Adrenal gland (tissue), 12 donors: ENCODE data around the gene SPAG17. TPM values are rescaled to one million over a fixed set of nuclear protein-coding genes. Genes with fewer than 3 reads are reported as not detected.

Source experiments
- DNase-seq, 7 donors: peaks; one replicate each; pipeline ENCODE4 v3.0.0-alpha.2; 2019 to 2020
- H3K27ac ChIP-seq, 5 donors: fragments of 200-600 bp; sonication (generic) in 4 of 5; 1 replicate in 3 of 5; 2 replicates in 2 of 5; pipeline versions ENCODE4 v1.5.1 to v1.8.0; 2016 to 2020; ENCODE audit warnings: mild to moderate bottlenecking in 1 of 5
- H3K27me3 ChIP-seq: fragments of 200-600 bp; 2 replicates; pipeline ENCODE4 v1.8.0; 2021
- H3K36me3 ChIP-seq, 2 donors: fragments of 200-600 bp; replicated peaks in 1 of 2; 1 replicate in 1 of 2; 2 replicates in 1 of 2; pipeline versions ENCODE4 v1.5.1 to v1.8.0; 2018 to 2022
- H3K4me1 ChIP-seq, 2 donors: fragments of 200-600 bp; replicated peaks in 1 of 2; 1 replicate in 1 of 2; 2 replicates in 1 of 2; pipeline versions ENCODE4 v1.5.1 to v1.8.0; 2018 to 2021
- H3K4me3 ChIP-seq, 4 donors: fragments of 200-600 bp; sonication (generic) in 3 of 4; one replicate each; pipeline ENCODE4 v1.5.1; 2016 to 2018
- H3K9me3 ChIP-seq, 3 donors: fragments of 200-600 bp; sonication (generic) in 1 of 3; replicated peaks in 1 of 3; 1 replicate in 2 of 3; 2 replicates in 1 of 3; pipeline versions ENCODE4 v1.5.1 to v1.8.0; 2016 to 2021
- POLR2A ChIP-seq, 2 donors: fragments of 450-650 bp; IDR thresholded peaks; one replicate each; pipeline ENCODE4 v1.6.1; 2017; ENCODE audit warnings: antibody characterized with exemption in 2 of 2, mild to moderate bottlenecking in 2 of 2, moderate library complexity in 1 of 2
- WGBS, 4 donors: extraction: QIAGEN DNeasy Blood & Tissue Kit in 2 of 4; methylation state at CpG; one replicate each; pipeline versions ENCODE4 v1.1.5 to v1.1.7; 2013 to 2017; 5-methylcytosine and 5-hydroxymethylcytosine counted together
- intact Hi-C, 2 donors: fragments of 100-400 bp; cut with DNase I; formaldehyde crosslinking; loops; one replicate each; pipeline versions ENCODE4 v1.14.1 to v1.15.0; 2022 to 2023
- polyA plus RNA-seq, 3 donors: library from polyadenylated mRNA; stranded (reverse); fragments of 200-250 nt in 2 of 3; fragments of 350-450 nt in 1 of 3; fragmentation: Illumina TruSeq in 1 of 3; extraction: RNeasy Lipid Tissue Mini Kit (QIAGEN cat#74804) in 1 of 3; gene quantifications; one replicate each; pipeline ENCODE4 v1.2.3, GENCODE V29; 2013 to 2014
- total RNA-seq, 9 donors: library from RNA; depleted of rRNA in 4 of 9; stranded (reverse); fragments of >200 nt in 4 of 9; fragments of 120-200 nt in 1 of 9; fragmentation: NEBNext Ultra II Directional in 1 of 9; extraction: Animal tissue kit (Norgen Biotek cat#: 25700) in 1 of 9; gene quantifications; one replicate each; pipeline versions ENCODE4 v1.1.0 to v1.2.4, GENCODE V29; 2013 to 2023
- TF ChIP-seq, protein P1 (sequence below), 6 experiments: fragments of 450-650 bp in 4 of 6; fragments of 200-600 bp in 2 of 6; sonication (generic) in 1 of 6; IDR thresholded peaks; 1 replicate in 5 of 6; 2 replicates in 1 of 6; pipeline versions ENCODE4 v1.5.1 to v1.8.0; 2016 to 2021; ENCODE audit warnings: antibody characterized with exemption in 6 of 6, mild to moderate bottlenecking in 2 of 6, moderate library complexity in 1 of 6
- donor health status: healthy with polysubstance abuse.
- donor health status: Bipolar disorder and iron deficiency.
- donor health status: DM: yes; HTN: yes; CAD: no.
- donor health status: DM: no; HTN: no; CAD: no.
- donor health status: DM: no; HTN: no; CAD: no.
- donor health status: DM: yes; HTN: yes; CAD: no.

Gene SPAG17
- total and polyA plus RNA-seq, 12 donors = 0.07 to 2.2 (median 0.57) TPM; not detected in 1

DNA sequence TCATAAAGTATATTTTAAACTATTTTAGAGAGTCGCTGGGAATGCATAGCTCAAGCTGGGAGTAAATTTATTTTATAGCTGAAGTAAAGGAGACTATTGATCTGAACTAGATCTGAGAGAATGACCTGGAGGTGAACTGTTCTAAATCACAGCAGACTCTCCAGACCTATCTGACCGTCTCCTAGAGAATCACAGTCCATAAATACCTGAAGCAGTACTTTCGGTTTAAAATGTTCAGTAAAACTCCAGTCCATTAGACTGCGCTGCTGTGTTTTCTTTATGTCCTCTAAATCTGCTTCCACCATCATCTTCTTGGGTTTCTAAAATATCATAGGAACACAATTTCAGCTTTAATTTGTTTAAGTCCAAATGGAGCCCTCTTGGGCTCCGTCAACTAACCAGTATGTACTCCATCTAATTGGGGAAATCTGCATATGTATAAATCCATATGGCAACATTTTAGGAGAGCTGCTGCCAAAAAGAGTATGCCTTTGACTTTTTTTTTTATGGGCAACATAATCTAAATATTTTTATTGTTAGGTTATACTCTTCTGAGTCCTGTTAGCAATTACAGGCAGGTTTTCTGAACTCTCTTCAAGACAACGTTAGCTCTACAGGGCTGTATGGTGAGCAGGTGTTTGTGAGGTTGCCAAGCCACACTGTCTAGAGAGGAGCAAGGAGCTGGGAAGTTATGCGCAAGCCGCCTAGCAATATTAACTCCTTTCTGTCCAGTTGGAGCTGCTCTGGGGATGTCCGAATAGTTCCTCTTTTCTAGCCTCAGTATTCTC, 111.2 kb downstream of the SPAG17 start:
- DNase-seq = no peak
- no peaks in the 10 kb centered on the region for H3K36me3 ChIP-seq
- H3K27me3 ChIP-seq = no peaks in the 10 kb centered on the region
- H3K9me3 ChIP-seq = peaks cover 0 to 4% (median 0%) of the 10 kb centered on the region in 3 donors
- 52 to 65% (median 55%) methylated on average over 9 of the region's 9 CpGs for WGBS, 4 donors
- no peak overlapping the region for H3K27ac ChIP-seq
- TF ChIP-seq POLR2A (IDR thresholded peaks at IDR 0.05) = no peak
- TF ChIP-seq, protein P1, sequence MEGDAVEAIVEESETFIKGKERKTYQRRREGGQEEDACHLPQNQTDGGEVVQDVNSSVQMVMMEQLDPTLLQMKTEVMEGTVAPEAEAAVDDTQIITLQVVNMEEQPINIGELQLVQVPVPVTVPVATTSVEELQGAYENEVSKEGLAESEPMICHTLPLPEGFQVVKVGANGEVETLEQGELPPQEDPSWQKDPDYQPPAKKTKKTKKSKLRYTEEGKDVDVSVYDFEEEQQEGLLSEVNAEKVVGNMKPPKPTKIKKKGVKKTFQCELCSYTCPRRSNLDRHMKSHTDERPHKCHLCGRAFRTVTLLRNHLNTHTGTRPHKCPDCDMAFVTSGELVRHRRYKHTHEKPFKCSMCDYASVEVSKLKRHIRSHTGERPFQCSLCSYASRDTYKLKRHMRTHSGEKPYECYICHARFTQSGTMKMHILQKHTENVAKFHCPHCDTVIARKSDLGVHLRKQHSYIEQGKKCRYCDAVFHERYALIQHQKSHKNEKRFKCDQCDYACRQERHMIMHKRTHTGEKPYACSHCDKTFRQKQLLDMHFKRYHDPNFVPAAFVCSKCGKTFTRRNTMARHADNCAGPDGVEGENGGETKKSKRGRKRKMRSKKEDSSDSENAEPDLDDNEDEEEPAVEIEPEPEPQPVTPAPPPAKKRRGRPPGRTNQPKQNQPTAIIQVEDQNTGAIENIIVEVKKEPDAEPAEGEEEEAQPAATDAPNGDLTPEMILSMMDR (IDR thresholded peaks at IDR 0.05) = no peak
- intact Hi-C loops = no loop called here
- H3K4me1 ChIP-seq = no peaks in the 10 kb centered on the region
- H3K4me3 ChIP-seq = no peak overlapping the region

- no peak for TF ChIP-seq POLR2A (IDR thresholded peaks at IDR 0.05)
- TF ChIP-seq, protein P1 (IDR thresholded peaks at IDR 0.05) = no peak
- intact Hi-C loops = no loop called here
- Histone ChIP-seq H3K27me3 (no peaks in the 10 kb centered on the region), H3K4me1 (no peaks in the 10 kb centered on the region), H3K4me3 (no peak overlapping the region), H3K27ac (no peak overlapping the region), H3K9me3 (no peaks in the 10 kb centered on the region), H3K36me3 (no peaks in the 10 kb centered on the region)
- WGBS, 4 donors = 73 to 79% (median 78%) methylated on average over 2 of the region's 2 CpGs
- no peak for DNase-seq
Measured at GRCh38 chr1:118049981-118050380, 135.0 kb downstream of the SPAG17 start.

- TF ChIP-seq, protein P1 (IDR thresholded peaks at IDR 0.05) = no peak
- no peak for TF ChIP-seq POLR2A (IDR thresholded peaks at IDR 0.05)
- intact Hi-C loops = no loop called here
- no peaks in the 10 kb centered on the region for H3K4me1 ChIP-seq
- no peaks in the 10 kb centered on the region for H3K36me3 ChIP-seq
- 80 to 100% (median 91%) methylated on average over 1 to 3 of the region's 3 CpGs for WGBS, 4 donors
- no peaks in the 10 kb centered on the region for H3K27me3 ChIP-seq
- DNase-seq = no peak
- H3K4me3 ChIP-seq = no peak overlapping the region
- H3K27ac ChIP-seq = no peak overlapping the region
- H3K9me3 ChIP-seq = no peaks in the 10 kb centered on the region
Measured at GRCh38 chr1:118047650-118048224, 137.3 kb downstream of the SPAG17 start.

GRCh38 chr1:118047006-118047649, 137.9 kb downstream of the SPAG17 start:
- WGBS, 4 donors = 82 to 97% (median 88%) methylated on average over 3 of the region's 3 CpGs
- no peak for TF ChIP-seq POLR2A (IDR thresholded peaks at IDR 0.05)
- TF ChIP-seq, protein P1 (IDR thresholded peaks at IDR 0.05) = no peak
- Histone ChIP-seq H3K9me3 (no peaks in the 10 kb centered on the region), H3K27me3 (no peaks in the 10 kb centered on the region), H3K4me1 (no peaks in the 10 kb centered on the region), H3K4me3 (no peak overlapping the region), H3K27ac (no peak overlapping the region), H3K36me3 (no peaks in the 10 kb centered on the region)
- DNase-seq = no peak
- intact Hi-C loops = no loop called here
